ENCODE measurements around the gene INTS6.

The INTS6 gene

DNA sequence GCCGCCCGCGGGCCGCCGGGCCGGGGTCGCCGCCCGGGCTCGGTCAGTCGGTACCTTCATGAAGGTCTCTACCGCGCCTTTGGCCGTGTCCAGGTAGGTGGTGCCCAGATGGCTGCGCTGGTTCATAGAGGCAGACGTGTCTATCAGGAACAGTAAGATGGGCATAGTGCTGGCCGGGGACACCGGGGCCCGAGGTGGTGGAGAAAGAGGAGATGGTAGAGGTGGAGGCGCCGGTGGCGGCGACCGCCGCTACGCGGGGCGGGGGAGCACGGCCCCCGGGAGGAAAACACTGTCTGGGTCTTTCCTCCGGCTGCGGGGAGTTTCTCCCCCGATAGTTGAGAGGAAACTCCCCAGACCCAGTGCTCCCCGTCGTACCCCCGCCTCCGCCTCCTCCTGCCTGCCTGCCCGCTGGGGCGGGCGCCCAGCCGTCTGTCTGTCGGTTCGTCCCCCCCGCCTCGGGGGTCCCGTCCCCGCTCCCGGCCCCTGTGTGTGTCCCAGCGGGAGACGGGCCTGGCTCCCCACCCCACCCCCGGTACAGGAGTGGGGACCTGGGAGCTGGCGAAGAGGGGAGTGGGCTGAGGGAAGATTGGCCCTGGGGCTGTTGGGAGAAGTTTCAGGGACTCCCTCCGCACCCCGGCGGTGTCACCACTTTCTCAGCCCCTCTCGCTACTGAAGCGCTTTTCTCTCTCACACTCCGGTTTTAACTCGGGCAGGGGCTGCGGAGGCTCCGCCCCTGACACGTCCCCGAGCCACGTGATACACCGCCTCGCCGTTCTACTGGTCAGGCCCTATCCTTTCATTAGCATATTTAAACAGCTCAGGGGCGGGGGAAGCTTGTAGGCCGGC lies at the start of gene INTS6:
INTS6 (minus strand) TSS at position 676 of the 846 bp plus-strand sequence; CDS start at position 165, 511 bp downstream.
- DNase-seq (ENCODE audit: low spot score) = peak; percentile 100

DNA sequence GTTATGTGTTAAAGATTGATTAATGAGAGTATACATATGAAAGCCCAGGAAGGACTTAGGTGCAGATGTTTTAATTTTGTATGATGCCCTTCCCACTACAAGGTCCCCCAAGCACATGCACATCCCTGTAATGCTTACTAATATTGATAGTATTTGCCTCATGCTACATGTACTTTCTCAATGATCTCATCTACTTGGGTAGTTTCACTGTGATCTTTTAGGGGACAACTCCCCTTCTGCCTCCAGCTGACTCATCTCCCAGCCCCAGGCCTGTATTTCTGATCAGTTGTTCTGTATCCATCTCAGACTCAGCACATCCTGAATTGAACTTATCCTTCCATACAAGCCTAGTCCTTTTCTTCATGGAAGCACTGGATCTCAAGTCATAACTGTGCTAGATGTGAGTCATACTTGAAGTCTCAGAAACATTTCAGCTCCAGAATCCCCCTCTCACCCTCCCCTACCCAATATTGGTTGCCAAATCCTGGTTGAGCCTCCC lies 49.4 kb upstream of the INTS6 start:
- DNase-seq (ENCODE audit: low spot score) = peak; percentile 77

DNA sequence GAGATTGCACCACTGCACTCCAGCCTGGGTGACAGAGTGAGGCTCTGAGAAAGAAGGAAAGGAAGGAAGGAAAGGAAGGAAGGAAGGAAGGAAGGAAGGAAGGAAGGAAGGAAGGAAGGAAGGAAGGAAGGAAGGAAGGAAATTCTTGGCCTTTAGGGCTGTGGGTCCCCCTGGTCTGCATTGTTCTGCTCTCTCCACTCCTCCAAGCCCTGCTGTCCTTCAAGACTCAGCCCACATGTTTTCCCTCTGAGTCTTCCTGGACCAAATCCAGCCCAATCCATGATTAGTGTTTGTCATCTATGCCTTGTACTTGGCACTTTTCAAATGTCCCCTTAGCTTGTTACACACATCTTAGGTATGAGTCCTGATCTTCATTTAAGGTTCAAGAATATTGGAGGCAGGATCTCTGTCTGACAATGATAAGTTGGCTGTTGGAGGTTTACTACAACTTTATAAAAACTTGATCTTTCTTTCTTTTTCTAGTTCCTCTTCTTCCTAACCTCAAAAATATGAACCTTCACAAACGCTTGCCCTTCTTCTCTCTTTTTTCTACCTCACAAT lies 48.8 kb upstream of the INTS6 start:
- DNase-seq (ENCODE audit: low spot score) = peak; percentile 87

DNA sequence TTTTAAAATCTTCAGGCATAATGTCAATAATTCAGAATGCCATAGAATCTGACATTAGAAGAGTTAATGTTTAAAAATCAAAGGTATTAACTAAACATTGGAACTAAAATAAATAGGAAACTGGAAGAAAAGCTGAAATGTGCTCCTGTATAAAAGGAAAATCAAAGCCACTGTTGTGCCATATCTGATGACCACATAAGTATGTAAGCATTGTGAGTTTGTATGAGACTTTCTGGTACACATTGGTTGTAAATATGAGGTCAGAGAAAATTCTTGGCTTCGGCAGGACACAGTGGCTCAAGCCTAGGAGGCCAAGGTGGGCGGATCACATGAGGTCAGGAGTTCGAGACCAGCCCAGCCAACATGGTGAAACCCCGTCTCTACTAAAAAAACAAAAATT lies 48.3 kb upstream of the INTS6 start:
- DNase-seq (ENCODE audit: low spot score) = no peak

DNA sequence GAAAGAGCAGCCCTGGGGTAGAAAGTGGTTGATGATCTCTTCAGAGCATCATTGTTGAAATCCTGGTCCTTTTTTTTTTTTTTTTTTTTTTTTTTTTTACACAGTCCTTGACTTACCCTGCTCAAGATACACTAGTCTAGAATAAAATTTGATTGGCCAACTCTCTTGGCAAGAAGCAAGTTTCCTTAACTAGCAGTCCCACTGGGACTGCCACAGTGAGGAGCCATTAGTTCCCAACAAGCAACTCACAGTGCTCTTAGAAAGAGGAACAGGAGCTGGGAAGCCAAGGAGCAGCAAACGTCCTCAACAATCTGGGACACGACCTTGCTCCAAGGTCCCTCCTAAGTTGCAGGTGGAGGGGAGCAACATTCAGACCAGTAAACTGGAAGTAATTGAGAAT lies 47.9 kb upstream of the INTS6 start:
- DNase-seq (ENCODE audit: low spot score) = no peak

- DNase-seq (ENCODE audit: low spot score) = peak; percentile 59
Measured at GRCh38 chr13:51499841-51500240, 47.0 kb upstream of the INTS6 start.

DNA sequence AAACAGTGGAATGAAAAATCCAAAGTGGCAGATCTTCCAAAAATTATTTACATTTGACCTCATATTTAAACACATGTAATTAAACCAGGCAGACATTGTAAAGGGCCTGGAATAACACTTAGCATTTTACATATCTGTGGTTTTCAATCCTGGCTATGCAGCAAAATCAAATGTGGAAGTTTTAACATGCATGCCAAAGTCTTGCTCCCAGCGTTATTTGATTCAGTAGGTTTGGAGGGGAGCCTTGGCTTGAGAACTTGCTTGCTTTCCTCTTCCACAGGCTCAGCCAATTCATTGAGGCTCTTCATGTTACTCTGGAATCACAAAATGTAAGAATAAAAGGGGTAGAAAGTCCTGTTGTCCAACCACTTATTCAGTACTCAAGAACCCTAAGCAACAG lies 42.5 kb upstream of the INTS6 start:
- DNase-seq (ENCODE audit: low spot score) = no peak

DNA sequence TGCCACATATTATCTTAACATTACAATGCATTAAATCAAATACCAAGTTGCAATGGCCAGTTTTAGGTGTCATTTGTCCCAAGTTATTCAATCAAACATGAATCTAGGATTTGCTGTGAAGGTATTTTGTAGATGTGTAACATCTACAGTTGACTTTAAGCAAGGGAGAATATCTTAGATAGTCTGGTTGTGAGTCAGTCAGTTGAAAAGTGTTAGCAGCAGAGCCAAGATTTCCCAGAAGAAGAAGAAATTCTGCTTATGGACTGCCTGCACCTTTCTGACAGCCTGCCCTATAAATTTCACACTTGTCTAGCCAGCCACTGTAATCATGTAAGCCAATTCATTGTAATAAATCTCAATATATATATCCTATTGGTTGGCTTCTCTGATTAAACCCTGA lies 41.3 kb upstream of the INTS6 start:
- DNase-seq (ENCODE audit: low spot score) = peak; percentile 50

DNA sequence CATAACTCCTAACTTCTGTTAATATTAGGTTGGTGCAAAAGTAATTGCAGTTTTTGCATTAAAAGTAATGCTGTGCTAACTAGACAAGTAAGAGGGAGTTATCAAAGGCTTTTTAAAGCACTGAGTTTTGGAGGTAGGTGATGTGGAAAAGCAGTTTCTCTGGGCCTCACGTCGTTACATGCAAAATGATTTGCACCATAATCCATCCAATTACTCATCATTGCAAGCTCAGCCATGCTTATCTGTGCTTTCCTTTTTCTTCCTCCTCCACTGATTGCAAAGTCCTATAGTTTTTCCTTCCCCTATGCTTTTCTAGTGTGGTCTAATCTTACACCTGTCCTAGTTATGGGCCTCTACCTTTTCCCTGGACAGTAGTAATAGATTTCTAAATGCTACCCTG lies 35.4 kb upstream of the INTS6 start:
- peak; percentile 48 for DNase-seq (ENCODE audit: low spot score)

DNA sequence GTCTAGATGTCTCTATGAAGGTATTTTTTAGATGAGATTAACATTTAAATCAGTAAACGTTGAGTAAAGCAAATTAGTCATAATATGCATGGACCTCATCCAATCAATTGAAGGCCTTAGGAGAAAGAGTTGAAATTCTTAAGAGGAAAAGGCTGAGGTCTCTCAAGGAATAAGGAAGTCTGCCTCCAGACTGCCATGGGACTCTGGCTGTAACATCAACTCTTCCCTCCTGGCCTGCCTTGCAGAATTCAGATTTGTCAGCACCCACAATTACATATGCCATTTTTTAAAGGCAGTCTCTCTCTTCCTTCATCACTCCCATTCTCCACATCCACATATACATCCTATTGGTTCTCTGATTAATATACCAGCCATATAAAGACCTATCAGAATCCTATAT lies 28.8 kb upstream of the INTS6 start:
- DNase-seq (ENCODE audit: low spot score) = no peak

DNA sequence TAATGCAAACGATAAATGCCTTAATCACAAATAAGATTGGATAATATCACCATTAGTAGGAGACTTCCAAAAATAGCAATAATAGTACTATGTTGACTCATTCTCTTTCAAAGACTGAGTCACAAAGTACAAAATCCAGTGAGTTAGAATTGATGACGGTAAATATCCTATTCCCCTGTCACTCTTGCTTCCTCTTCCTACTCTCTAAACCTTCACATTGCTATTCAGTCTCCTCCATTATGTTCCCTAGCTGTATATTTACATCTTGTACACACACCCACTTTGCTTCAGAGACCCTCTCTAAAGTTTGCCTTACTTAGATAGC lies 26.3 kb upstream of the INTS6 start:
- DNase-seq (ENCODE audit: low spot score) = peak; percentile 61

GRCh38 chr13:51478418-51479198 lies 25.8 kb upstream of the INTS6 start:
- no peak for DNase-seq (ENCODE audit: low spot score)

- DNase-seq (ENCODE audit: low spot score) = no peak
Measured at GRCh38 chr13:51477653-51478324, 25.0 kb upstream of the INTS6 start.

GRCh38 chr13:51477149-51477548 lies 24.3 kb upstream of the INTS6 start:
- DNase-seq (ENCODE audit: low spot score) = no peak

GRCh38 chr13:51475727-51476501 lies 23.1 kb upstream of the INTS6 start:
- peak; percentile 37 for DNase-seq (ENCODE audit: low spot score)

DNA sequence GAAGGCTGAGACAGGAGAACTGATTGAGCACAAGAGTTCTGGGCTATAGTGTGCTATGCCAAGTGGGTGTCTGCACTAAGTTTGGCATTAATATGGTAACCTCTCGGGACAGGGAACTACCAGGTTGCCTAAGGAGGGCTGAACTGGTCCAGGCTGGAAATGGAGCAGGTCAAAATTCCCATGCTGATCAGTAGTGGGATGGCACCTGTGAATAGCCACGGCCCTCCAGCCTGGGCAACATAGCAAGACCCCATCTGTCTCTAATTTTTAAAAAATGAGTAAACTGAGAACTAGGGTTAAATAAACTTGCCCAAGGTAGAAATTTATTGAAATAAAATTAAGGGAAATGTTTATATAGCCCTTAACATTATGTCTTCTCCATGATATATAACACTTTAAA lies 17.0 kb upstream of the INTS6 start:
- no peak for DNase-seq (ENCODE audit: low spot score)

- DNase-seq (ENCODE audit: low spot score) = no peak
Measured at GRCh38 chr13:51467730-51468129, 14.9 kb upstream of the INTS6 start.

DNA sequence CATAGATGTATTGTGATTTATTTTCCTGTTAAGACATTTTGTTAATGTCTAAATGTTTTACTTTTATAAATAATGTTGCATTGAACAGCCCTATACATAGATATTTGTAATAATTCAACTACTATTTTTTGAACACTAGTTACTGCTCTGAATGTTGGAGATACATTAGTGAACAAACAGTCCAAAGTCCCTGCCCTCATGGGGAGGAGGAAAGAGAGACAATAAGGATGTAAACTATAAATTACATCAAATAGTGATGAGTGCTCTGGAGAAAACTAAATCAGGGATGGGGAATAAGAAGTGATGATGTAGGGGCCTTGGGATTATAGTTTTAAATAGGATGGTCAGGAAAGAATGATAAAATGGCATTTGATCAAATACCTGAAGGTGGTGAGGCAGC lies 12.3 kb upstream of the INTS6 start:
- no peak for DNase-seq (ENCODE audit: low spot score)

- no peak for DNase-seq (ENCODE audit: low spot score)
Measured at GRCh38 chr13:51457086-51457815, 4.4 kb upstream of the INTS6 start.

- DNase-seq (ENCODE audit: low spot score) = no peak
Measured at GRCh38 chr13:51456510-51456909, 3.7 kb upstream of the INTS6 start.

DNA sequence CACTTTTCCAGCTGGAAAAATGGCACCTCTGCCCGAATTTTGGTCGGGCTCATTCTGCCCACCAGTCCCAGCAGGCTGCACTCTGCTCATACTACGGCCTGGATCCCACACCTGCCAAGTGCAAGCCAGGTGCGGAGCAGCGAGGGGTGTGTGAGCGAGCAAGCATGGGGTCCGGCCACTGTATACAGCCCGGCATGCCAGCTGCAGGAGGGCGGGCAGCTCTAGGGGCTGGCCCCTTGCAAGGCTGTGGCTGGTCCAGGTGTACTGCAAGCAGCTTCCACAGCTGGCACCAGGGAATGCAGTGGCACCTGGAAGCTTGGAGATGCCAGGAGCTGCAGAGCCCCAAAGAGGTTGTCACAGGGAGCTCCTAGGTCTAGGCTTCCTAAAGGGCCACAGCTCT lies 2.7 kb upstream of the INTS6 start:
- no peak for DNase-seq (ENCODE audit: low spot score)

All from kidney tubule cell (primary cell).